SHP77 (cell line): Measurements from ENCODE around the gene DIPK1A.

Source experiments
- DNase-seq, 2 experiments: peaks; one replicate each; lab custom pipeline; 2025; lab: John Stamatoyannopoulos, UW

The DIPK1A gene

GRCh38 chr1:92877792-92878191 is 83.5 kb downstream of the DIPK1A start:
- DNase-seq = peak in 1 of 2 experiments; percentile 25

- no peak for DNase-seq
Observed at GRCh38 chr1:92877081-92877711, 84.1 kb downstream of the DIPK1A start.

GRCh38 chr1:92876351-92876750 is 84.9 kb downstream of the DIPK1A start:
- no peak for DNase-seq

- DNase-seq = no peak
Observed at GRCh38 chr1:92874987-92875386, 86.3 kb downstream of the DIPK1A start.

GRCh38 chr1:92872719-92873118 is 88.5 kb downstream of the DIPK1A start:
- DNase-seq = no peak

- DNase-seq = no peak
Observed at GRCh38 chr1:92870591-92870990, 90.7 kb downstream of the DIPK1A start.

GRCh38 chr1:92864131-92864530 is 97.1 kb downstream of the DIPK1A start:
- no peak for DNase-seq

GRCh38 chr1:92862605-92863004 is 98.7 kb downstream of the DIPK1A start:
- DNase-seq = no peak

GRCh38 chr1:92859400-92860039 is 101.7 kb downstream of the DIPK1A start:
- DNase-seq = peak in 1 of 2 experiments; percentile 7

- DNase-seq = peak; percentile 74 to 82
Observed at GRCh38 chr1:92858564-92859399, 102.5 kb downstream of the DIPK1A start.

GRCh38 chr1:92857817-92858216 is 103.4 kb downstream of the DIPK1A start:
- no peak for DNase-seq

- DNase-seq = no peak
Observed at GRCh38 chr1:92855236-92855635, 106.0 kb downstream of the DIPK1A start.

- DNase-seq = no peak
Observed at GRCh38 chr1:92854101-92854785, 107.0 kb downstream of the DIPK1A start.

- no peak for DNase-seq
Observed at GRCh38 chr1:92853299-92853698, 108.0 kb downstream of the DIPK1A start.

- DNase-seq = peak in 1 of 2 experiments; percentile 10
Observed at GRCh38 chr1:92851729-92852128, 109.5 kb downstream of the DIPK1A start.

- no peak for DNase-seq
Observed at GRCh38 chr1:92850019-92850418, 111.2 kb downstream of the DIPK1A start.

GRCh38 chr1:92848201-92848600 is 113.1 kb downstream of the DIPK1A start:
- DNase-seq = no peak

- no peak for DNase-seq
Observed at GRCh38 chr1:92845908-92846307, 115.4 kb downstream of the DIPK1A start.

GRCh38 chr1:92844439-92844838 is 116.8 kb downstream of the DIPK1A start:
- no peak for DNase-seq

GRCh38 chr1:92843429-92844352 is 117.6 kb downstream of the DIPK1A start:
- DNase-seq = no peak

- DNase-seq = no peak
Observed at GRCh38 chr1:92843046-92843423, 118.2 kb downstream of the DIPK1A start.
